IPS-18c (cell line): ENCODE results near the gene NYAP2.

Source experiments
- H3K4me3 ChIP-seq: 2 replicates; pipeline ENCODE4 v1.7.0; 2013; ENCODE audit warnings: low read depth, mild to moderate bottlenecking, low read length, moderate library complexity; ENCODE audit not compliant: insufficient read depth
- H3K9me3 ChIP-seq: one replicate; pipeline ENCODE4 v1.6.1; 2013; ENCODE audit warnings: mild to moderate bottlenecking, low read length, moderate library complexity; ENCODE audit not compliant: control insufficient read depth, insufficient read depth

NYAP2 gene

GRCh38 chr2:225573603-225574002, 174.1 kb downstream of the NYAP2 start:
- no peak overlapping the region for H3K4me3 ChIP-seq
- peaks cover 5% of the 10 kb centered on the region for H3K9me3 ChIP-seq

- no peak overlapping the region for H3K4me3 ChIP-seq
- peaks cover 5% of the 10 kb centered on the region for H3K9me3 ChIP-seq
Measured at GRCh38 chr2:225574582-225575138, 175.2 kb downstream of the NYAP2 start.

GRCh38 chr2:225581135-225581534, 181.6 kb downstream of the NYAP2 start:
- no peaks in the 10 kb centered on the region for H3K9me3 ChIP-seq
- no peak overlapping the region for H3K4me3 ChIP-seq

GRCh38 chr2:225581906-225582305, 182.4 kb downstream of the NYAP2 start:
- no peak overlapping the region for H3K4me3 ChIP-seq
- H3K9me3 ChIP-seq = no peaks in the 10 kb centered on the region

GRCh38 chr2:225582355-225583116, 183.0 kb downstream of the NYAP2 start:
- H3K9me3 ChIP-seq = no peaks in the 10 kb centered on the region
- no peak overlapping the region for H3K4me3 ChIP-seq

GRCh38 chr2:225584796-225585195, 185.3 kb downstream of the NYAP2 start:
- Histone ChIP-seq H3K9me3 (no peaks in the 10 kb centered on the region), H3K4me3 (no peak overlapping the region)

- H3K4me3 ChIP-seq = no peak overlapping the region
- no peaks in the 10 kb centered on the region for H3K9me3 ChIP-seq
Measured at GRCh38 chr2:225590932-225591331, 191.4 kb downstream of the NYAP2 start.

- Histone ChIP-seq H3K4me3 (no peak overlapping the region), H3K9me3 (no peaks in the 10 kb centered on the region)
Measured at GRCh38 chr2:225597911-225598310, 198.4 kb downstream of the NYAP2 start.

GRCh38 chr2:225598426-225598825, 198.9 kb downstream of the NYAP2 start:
- Histone ChIP-seq H3K9me3 (no peaks in the 10 kb centered on the region), H3K4me3 (no peak overlapping the region)

GRCh38 chr2:225598897-225599296, 199.4 kb downstream of the NYAP2 start:
- Histone ChIP-seq H3K9me3 (no peaks in the 10 kb centered on the region), H3K4me3 (no peak overlapping the region)

- H3K9me3 ChIP-seq = no peaks in the 10 kb centered on the region
- no peak overlapping the region for H3K4me3 ChIP-seq
Measured at GRCh38 chr2:225599856-225600255, 200.3 kb downstream of the NYAP2 start.

GRCh38 chr2:225600444-225600843, 200.9 kb downstream of the NYAP2 start:
- Histone ChIP-seq H3K4me3 (no peak overlapping the region), H3K9me3 (no peaks in the 10 kb centered on the region)

GRCh38 chr2:225600865-225601264, 201.4 kb downstream of the NYAP2 start:
- H3K4me3 ChIP-seq = no peak overlapping the region

GRCh38 chr2:225602205-225602604, 202.7 kb downstream of the NYAP2 start:
- Histone ChIP-seq H3K4me3 (no peak overlapping the region), H3K9me3 (no peaks in the 10 kb centered on the region)

More at GRCh38 chr2:225600865-225601264, 201.4 kb downstream of the NYAP2 start:
- H3K9me3 ChIP-seq = no peaks in the 10 kb centered on the region

GRCh38 chr2:225608136-225608535, 208.6 kb downstream of the NYAP2 start:
- Histone ChIP-seq H3K4me3 (no peak overlapping the region), H3K9me3 (no peaks in the 10 kb centered on the region)

GRCh38 chr2:225612636-225613035, 213.1 kb downstream of the NYAP2 start:
- no peak overlapping the region for H3K4me3 ChIP-seq
- H3K9me3 ChIP-seq = no peaks in the 10 kb centered on the region

GRCh38 chr2:225614915-225615314, 215.4 kb downstream of the NYAP2 start:
- Histone ChIP-seq H3K4me3 (no peak overlapping the region), H3K9me3 (no peaks in the 10 kb centered on the region)

- Histone ChIP-seq H3K4me3 (no peak overlapping the region), H3K9me3 (no peaks in the 10 kb centered on the region)
Measured at GRCh38 chr2:225615514-225615913, 216.0 kb downstream of the NYAP2 start.

GRCh38 chr2:225616372-225616771, 216.9 kb downstream of the NYAP2 start:
- H3K4me3 ChIP-seq = no peak overlapping the region
- no peaks in the 10 kb centered on the region for H3K9me3 ChIP-seq
